HEK293 (cell line): ENCODE results near the gene IQCF6.

Experiments used
- CTCF ChIP-seq: fragments of 450-650 bp; formaldehyde crosslinking; IDR thresholded peaks from 2 replicates; pipeline ENCODE4 v1.5.1; 2016; ENCODE audit warnings: missing biosample characterization, missing genetic modification characterization
- IKZF3 ChIP-seq: fragments of 450-650 bp; IDR thresholded peaks from 2 replicates; pipeline ENCODE4 v1.5.0; 2018; ENCODE audit warnings: missing biosample characterization, mild to moderate bottlenecking, missing genetic modification characterization, moderate library complexity
- PRDM4 ChIP-seq: fragments of 450-650 bp; formaldehyde crosslinking; IDR thresholded peaks from 2 replicates; pipeline ENCODE4 v1.5.1; 2017; ENCODE audit warnings: missing biosample characterization, missing genetic modification characterization
- ZBTB21 ChIP-seq: fragments of 450-650 bp; formaldehyde crosslinking; IDR thresholded peaks from 2 replicates; pipeline ENCODE4 v1.5.1; 2017; ENCODE audit warnings: missing biosample characterization, missing genetic modification characterization
- ZBTB49 ChIP-seq: fragments of 450-650 bp; formaldehyde crosslinking; IDR thresholded peaks from 2 replicates; pipeline ENCODE4 v1.5.1; 2016; ENCODE audit warnings: missing biosample characterization, missing genetic modification characterization, low read depth
- ZNF513 ChIP-seq: fragments of 450-650 bp; IDR thresholded peaks from 2 replicates; pipeline ENCODE4 v1.5.1; 2018; ENCODE audit warnings: missing biosample characterization, missing genetic modification characterization
- ZSCAN18 ChIP-seq: fragments of 450-650 bp; formaldehyde crosslinking; IDR thresholded peaks from 2 replicates; pipeline ENCODE4 v1.5.1; 2016; ENCODE audit warnings: missing biosample characterization, missing genetic modification characterization

- TF ChIP-seq ZBTB21 (tag by site-specific recombination) (no peak), IKZF3 (tag by site-specific recombination) (no peak), ZNF513 (tag by site-specific recombination) (no peak), ZBTB49 (tag by site-specific recombination) (no peak), CTCF (tag by site-specific recombination) (no peak), PRDM4 (tag by site-specific recombination) (no peak), ZSCAN18 (no peak)
Observed at GRCh38 chr3:51800750-51801125, 21.7 kb upstream of the IQCF6 start.
